HG02571 (cell line): ENCODE data around the gene AFG3L2.

Source experiments
- ATAC-seq: cut with Tn5 transposase; IDR thresholded peaks from one replicate; pipeline ENCODE4 v1.9.1; 2021; ENCODE audit warnings: mild to moderate bottlenecking, moderate library complexity; ENCODE audit not compliant: unreplicated experiment

The AFG3L2 gene

GRCh38 chr18:12282442-12283039, 94.5 kb downstream of the AFG3L2 start:
- no peak for ATAC-seq

DNA sequence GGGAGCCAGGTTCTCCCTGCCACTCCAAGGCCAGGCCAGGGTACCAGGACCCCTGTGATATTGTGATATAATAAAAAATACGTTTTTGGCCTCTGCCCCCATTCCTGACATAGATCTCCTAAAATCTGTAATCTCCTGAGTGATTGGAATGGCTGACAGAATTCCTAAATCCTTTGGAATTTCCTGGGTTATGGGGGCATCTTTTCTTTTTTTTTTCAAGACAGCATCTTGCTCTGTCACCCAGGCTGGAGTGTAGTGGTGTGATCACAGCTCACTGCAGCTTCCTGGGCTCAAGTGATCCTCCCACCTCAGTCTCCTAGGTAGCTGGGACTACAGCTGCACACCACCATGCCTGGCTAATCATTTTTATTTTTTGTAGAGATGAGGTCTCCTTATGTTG, 95.2 kb downstream of the AFG3L2 start:
- ATAC-seq, result no peak

DNA sequence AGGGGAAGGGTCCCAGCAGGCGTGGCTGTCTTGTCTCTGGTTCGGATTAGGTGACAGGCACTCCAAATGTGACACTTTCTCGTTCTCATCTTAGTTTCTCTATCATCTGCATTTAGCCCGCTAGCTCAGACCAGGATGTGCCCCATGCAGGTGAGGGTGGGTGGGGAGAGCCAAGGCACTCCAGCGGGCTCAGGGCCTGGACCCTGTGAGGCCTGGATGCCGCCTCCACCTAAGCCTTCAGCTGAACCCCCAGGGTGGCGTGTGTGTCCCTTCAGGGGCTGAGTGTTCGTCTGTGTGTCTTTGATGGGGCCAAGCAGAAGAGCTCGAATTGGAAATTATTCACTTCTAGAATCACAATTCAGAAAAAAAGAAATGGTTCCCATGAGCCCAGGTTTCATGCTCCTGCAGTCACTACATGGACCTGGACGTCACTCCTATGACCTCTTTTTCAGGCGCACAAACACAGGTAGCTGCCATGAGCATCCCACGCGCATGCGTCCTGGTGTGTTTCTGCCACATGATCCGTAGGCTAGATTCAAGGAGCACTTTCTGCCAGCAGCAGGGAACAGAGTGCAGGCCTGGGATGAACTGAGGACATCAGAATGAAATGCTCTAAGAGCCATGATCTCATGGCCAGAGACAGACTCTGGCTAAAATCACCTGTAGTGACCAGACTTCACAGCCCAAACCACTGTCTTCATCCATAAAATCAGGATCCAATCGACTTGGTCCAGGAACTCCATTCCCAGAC, 97.1 kb downstream of the AFG3L2 start:
- no peak for ATAC-seq
